HepG2 (cell line): Measurements from ENCODE around the gene ETV2.

ENCODE experiments used
- CHD2 ChIP-seq: IDR thresholded peaks from 2 replicates; pipeline ENCODE4 v1.6.1; 2011; ENCODE audit warnings: low read depth, low read length, improper control_type of control experiment
- CREB1 ChIP-seq, 2 experiments: fragments of 450-650 bp in 1 of 2; IDR thresholded peaks; 2 replicates each; pipeline ENCODE4 v1.6.1; 2016 to 2017; ENCODE audit warnings: control low read depth in 1 of 2, mild to moderate bottlenecking in 1 of 2, missing compliant biosample characterization in 1 of 2, missing genetic modification characterization in 1 of 2
- ETV6 ChIP-seq: sonication (generic); formaldehyde crosslinking; conservative IDR thresholded peaks from 2 replicates; pipeline ENCODE4 v1.4.0; 2020; ENCODE audit warnings: missing genetic modification reagents
- FOXK1 ChIP-seq: sonication (generic); formaldehyde crosslinking; IDR thresholded peaks from 2 replicates; pipeline ENCODE4 v1.4.0; 2020; ENCODE audit warnings: low read depth, missing genetic modification reagents, borderline replicate concordance
- HNRNPK ChIP-seq: fragments of 200-400 bp; formaldehyde crosslinking; IDR thresholded peaks from 2 replicates; pipeline ENCODE4 v1.6.1; 2018; ENCODE audit warnings: low read length, low read depth, moderate library complexity, mild to moderate bottlenecking; ENCODE audit not compliant: poor library complexity, severe bottlenecking
- POLR2A ChIP-seq, 2 experiments: IDR thresholded peaks; 2 replicates each; pipeline ENCODE4 v1.6.1; 2011; ENCODE audit warnings: low read depth in 2 of 2, low read length in 2 of 2, mild to moderate bottlenecking in 1 of 2, moderate library complexity in 1 of 2; ENCODE audit not compliant: insufficient read depth in 1 of 2
- SMC3 ChIP-seq: IDR thresholded peaks from 2 replicates; pipeline ENCODE4 v1.6.1; 2011; ENCODE audit warnings: low read length, improper control_type of control experiment
- ZBTB1 ChIP-seq: sonication (generic); formaldehyde crosslinking; IDR thresholded peaks from 2 replicates; pipeline ENCODE4 v1.4.0; 2020; ENCODE audit warnings: missing genetic modification reagents, borderline replicate concordance
- ZBTB3 ChIP-seq: sonication (generic); formaldehyde crosslinking; IDR thresholded peaks from 2 replicates; pipeline ENCODE4 v1.4.0; 2020; ENCODE audit warnings: low read depth, mild to moderate bottlenecking, moderate library complexity, missing genetic modification reagents, borderline replicate concordance
- ZNF709 ChIP-seq: sonication (generic); formaldehyde crosslinking; IDR thresholded peaks from 2 replicates; pipeline ENCODE4 v1.5.0; 2020; ENCODE audit warnings: mild to moderate bottlenecking, missing genetic modification reagents
- TF ChIP-seq, protein P1 (sequence below): sonication (generic); formaldehyde crosslinking; IDR thresholded peaks from 2 replicates; pipeline ENCODE4 v1.4.0; 2020; ENCODE audit warnings: missing genetic modification reagents
- TF ChIP-seq, protein P2 (sequence below): sonication (generic); formaldehyde crosslinking; IDR thresholded peaks from 2 replicates; pipeline ENCODE4 v1.4.0; 2020; ENCODE audit warnings: missing genetic modification reagents
- TF ChIP-seq, protein P3 (sequence below): sonication (generic); formaldehyde crosslinking; IDR thresholded peaks from 2 replicates; pipeline ENCODE4 v1.5.0; 2020; ENCODE audit warnings: mild to moderate bottlenecking, missing genetic modification reagents, moderate library complexity
- TF ChIP-seq, protein P4 (sequence below): sonication (generic); formaldehyde crosslinking; IDR thresholded peaks from 2 replicates; pipeline ENCODE4 v1.4.0; 2020; ENCODE audit warnings: mild to moderate bottlenecking, missing genetic modification reagents

DNA sequence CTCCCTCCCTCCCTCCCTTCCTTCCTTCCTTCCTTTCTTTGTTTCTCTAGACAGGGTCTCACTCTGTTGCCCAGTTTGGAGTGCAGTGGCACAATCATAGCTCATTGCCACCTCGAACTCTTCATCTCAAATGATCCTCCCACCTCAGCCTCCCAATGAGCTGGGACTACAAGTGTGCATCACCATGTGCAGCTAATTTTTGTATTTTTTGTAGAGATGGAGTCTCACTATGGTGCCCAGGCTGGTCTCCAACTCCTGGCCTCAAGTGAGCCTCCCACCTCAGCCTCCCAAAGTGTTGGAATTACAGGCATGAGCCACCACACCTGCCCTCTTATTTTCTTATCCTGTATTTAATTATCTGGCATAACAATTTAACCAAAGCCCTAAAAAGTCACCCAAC, 29.1 kb downstream of the ETV2 start:
- no peak for TF ChIP-seq POLR2A (IDR thresholded peaks at IDR 0.05; ENCODE audit: insufficient read depth in 1 of 2, low read depth in 2 of 2, low read length in 2 of 2)
- no peak for TF ChIP-seq SMC3
- TF ChIP-seq, protein P1, sequence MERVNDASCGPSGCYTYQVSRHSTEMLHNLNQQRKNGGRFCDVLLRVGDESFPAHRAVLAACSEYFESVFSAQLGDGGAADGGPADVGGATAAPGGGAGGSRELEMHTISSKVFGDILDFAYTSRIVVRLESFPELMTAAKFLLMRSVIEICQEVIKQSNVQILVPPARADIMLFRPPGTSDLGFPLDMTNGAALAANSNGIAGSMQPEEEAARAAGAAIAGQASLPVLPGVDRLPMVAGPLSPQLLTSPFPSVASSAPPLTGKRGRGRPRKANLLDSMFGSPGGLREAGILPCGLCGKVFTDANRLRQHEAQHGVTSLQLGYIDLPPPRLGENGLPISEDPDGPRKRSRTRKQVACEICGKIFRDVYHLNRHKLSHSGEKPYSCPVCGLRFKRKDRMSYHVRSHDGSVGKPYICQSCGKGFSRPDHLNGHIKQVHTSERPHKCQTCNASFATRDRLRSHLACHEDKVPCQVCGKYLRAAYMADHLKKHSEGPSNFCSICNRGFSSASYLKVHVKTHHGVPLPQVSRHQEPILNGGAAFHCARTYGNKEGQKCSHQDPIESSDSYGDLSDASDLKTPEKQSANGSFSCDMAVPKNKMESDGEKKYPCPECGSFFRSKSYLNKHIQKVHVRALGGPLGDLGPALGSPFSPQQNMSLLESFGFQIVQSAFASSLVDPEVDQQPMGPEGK (CRISPR knock-in tag) = no peak
- no peak for TF ChIP-seq ZBTB3 (CRISPR knock-in tag)
- no peak for TF ChIP-seq CREB1 (IDR thresholded peaks at IDR 0.05)
- no peak for TF ChIP-seq CREB1 (CRISPR knock-in tag; IDR thresholded peaks at IDR 0.05)
- TF ChIP-seq, protein P2, sequence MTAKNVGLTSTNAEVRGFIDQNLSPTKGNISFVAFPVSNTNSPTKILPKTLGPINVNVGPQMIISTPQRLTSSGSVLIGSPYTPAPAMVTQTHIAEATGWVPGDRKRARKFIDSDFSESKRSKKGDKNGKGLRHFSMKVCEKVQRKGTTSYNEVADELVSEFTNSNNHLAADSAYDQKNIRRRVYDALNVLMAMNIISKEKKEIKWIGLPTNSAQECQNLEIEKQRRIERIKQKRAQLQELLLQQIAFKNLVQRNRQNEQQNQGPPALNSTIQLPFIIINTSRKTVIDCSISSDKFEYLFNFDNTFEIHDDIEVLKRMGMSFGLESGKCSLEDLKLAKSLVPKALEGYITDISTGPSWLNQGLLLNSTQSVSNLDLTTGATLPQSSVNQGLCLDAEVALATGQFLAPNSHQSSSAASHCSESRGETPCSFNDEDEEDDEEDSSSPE (CRISPR knock-in tag) = no peak
- TF ChIP-seq, protein P3, sequence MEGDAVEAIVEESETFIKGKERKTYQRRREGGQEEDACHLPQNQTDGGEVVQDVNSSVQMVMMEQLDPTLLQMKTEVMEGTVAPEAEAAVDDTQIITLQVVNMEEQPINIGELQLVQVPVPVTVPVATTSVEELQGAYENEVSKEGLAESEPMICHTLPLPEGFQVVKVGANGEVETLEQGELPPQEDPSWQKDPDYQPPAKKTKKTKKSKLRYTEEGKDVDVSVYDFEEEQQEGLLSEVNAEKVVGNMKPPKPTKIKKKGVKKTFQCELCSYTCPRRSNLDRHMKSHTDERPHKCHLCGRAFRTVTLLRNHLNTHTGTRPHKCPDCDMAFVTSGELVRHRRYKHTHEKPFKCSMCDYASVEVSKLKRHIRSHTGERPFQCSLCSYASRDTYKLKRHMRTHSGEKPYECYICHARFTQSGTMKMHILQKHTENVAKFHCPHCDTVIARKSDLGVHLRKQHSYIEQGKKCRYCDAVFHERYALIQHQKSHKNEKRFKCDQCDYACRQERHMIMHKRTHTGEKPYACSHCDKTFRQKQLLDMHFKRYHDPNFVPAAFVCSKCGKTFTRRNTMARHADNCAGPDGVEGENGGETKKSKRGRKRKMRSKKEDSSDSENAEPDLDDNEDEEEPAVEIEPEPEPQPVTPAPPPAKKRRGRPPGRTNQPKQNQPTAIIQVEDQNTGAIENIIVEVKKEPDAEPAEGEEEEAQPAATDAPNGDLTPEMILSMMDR = no peak
- no peak for TF ChIP-seq ZNF709
- TF ChIP-seq HNRNPK = no peak
- no peak for TF ChIP-seq ZBTB1 (CRISPR knock-in tag)
- TF ChIP-seq, protein P4, sequence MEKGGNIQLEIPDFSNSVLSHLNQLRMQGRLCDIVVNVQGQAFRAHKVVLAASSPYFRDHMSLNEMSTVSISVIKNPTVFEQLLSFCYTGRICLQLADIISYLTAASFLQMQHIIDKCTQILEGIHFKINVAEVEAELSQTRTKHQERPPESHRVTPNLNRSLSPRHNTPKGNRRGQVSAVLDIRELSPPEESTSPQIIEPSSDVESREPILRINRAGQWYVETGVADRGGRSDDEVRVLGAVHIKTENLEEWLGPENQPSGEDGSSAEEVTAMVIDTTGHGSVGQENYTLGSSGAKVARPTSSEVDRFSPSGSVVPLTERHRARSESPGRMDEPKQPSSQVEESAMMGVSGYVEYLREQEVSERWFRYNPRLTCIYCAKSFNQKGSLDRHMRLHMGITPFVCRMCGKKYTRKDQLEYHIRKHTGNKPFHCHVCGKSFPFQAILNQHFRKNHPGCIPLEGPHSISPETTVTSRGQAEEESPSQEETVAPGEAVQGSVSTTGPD (CRISPR knock-in tag) = no peak
- TF ChIP-seq ETV6 = no peak
- no peak for TF ChIP-seq CHD2
- no peak for TF ChIP-seq FOXK1 (CRISPR knock-in tag)
